GM23338 (cell line): ENCODE data around the gene SMYD3. TPM values are rescaled to one million over a fixed set of nuclear protein-coding genes. Genes with fewer than 3 reads are reported as not detected.

Experiments
- ATAC-seq: fragments of 200-7000 bp; cut with Tn5 transposase; 3 replicates; pipeline ENCODE4 v1.9.1; 2020
- DNase-seq: peaks from one replicate; pipeline ENCODE4 v3.0.0-alpha.2; 2015; ENCODE audit warnings: low spot score
- H2AFZ ChIP-seq: fragments of 200-600 bp; sonication (generic); 2 replicates; pipeline ENCODE4 v1.8.0; 2016; ENCODE audit warnings: antibody characterized with exemption, mild to moderate bottlenecking, moderate library complexity
- H3F3A ChIP-seq: fragments of 200-600 bp; sonication (generic); replicated peaks from 2 replicates; pipeline ENCODE4 v1.8.0; 2017; ENCODE audit warnings: antibody characterized with exemption, mixed run types, low read depth
- H3K27ac ChIP-seq: fragments of 200-600 bp; sonication (generic); 2 replicates; pipeline ENCODE4 v1.6.1; 2016; ENCODE audit warnings: low read depth
- H3K27me3 ChIP-seq: fragments of 200-600 bp; sonication (generic); 2 replicates; pipeline ENCODE4 v1.8.0; 2016; ENCODE audit warnings: mild to moderate bottlenecking, mixed run types, moderate library complexity; ENCODE audit not compliant: insufficient read depth
- H3K36me3 ChIP-seq: fragments of 200-600 bp; sonication (generic); 2 replicates; pipeline ENCODE4 v1.8.0; 2016; ENCODE audit warnings: mild to moderate bottlenecking; ENCODE audit not compliant: insufficient read depth
- H3K4me1 ChIP-seq: fragments of 200-600 bp; sonication (generic); 2 replicates; pipeline ENCODE4 v1.8.0; 2016; ENCODE audit warnings: mild to moderate bottlenecking, moderate library complexity; ENCODE audit not compliant: insufficient read depth
- H3K4me2 ChIP-seq: fragments of 200-600 bp; sonication (generic); 2 replicates; pipeline ENCODE4 v1.7.1; 2017; ENCODE audit warnings: mixed run types
- H3K4me3 ChIP-seq: fragments of 200-600 bp; sonication (generic); 2 replicates; pipeline ENCODE4 v1.6.1; 2016; ENCODE audit warnings: mixed run types
- H3K79me2 ChIP-seq: fragments of 200-600 bp; sonication (generic); replicated peaks from 2 replicates; pipeline ENCODE4 v1.8.0; 2017; ENCODE audit warnings: mild to moderate bottlenecking; ENCODE audit not compliant: insufficient read depth
- H3K9me2 ChIP-seq: fragments of 200-600 bp; sonication (generic); 2 replicates; pipeline ENCODE4 v1.8.0; 2017; ENCODE audit not compliant: insufficient read depth
- H4K20me1 ChIP-seq: fragments of 200-600 bp; sonication (generic); replicated peaks from 2 replicates; pipeline ENCODE4 v1.8.0; 2017; ENCODE audit warnings: mild to moderate bottlenecking; ENCODE audit not compliant: insufficient read depth
- H3K27ac Mint-ChIP-seq: 2 replicates; pipeline ENCODE4 v1.8.0; 2020; ENCODE audit warnings: inconsistent platforms, mild to moderate bottlenecking, moderate library complexity, mixed read lengths
- H3K27me3 Mint-ChIP-seq: 3 replicates; pipeline ENCODE4 v1.8.0; 2022; ENCODE audit warnings: low read depth, mild to moderate bottlenecking, moderate library complexity, mixed read lengths, inconsistent platforms; ENCODE audit not compliant: insufficient read depth, poor library complexity
- H3K36me3 Mint-ChIP-seq: 3 replicates; pipeline ENCODE4 v1.8.0; 2021; ENCODE audit warnings: low read depth, mild to moderate bottlenecking, inconsistent platforms, moderate library complexity, mixed read lengths
- H3K4me1 Mint-ChIP-seq: 3 replicates; pipeline ENCODE4 v1.8.0; 2020; ENCODE audit warnings: mild to moderate bottlenecking, inconsistent platforms, mixed read lengths
- H3K4me3 Mint-ChIP-seq: 3 replicates; pipeline ENCODE4 v1.8.0; 2021; ENCODE audit warnings: moderate library complexity, mild to moderate bottlenecking, inconsistent platforms, mixed read lengths
- H3K9me3 Mint-ChIP-seq: 3 replicates; pipeline ENCODE4 v1.8.0; 2020; ENCODE audit warnings: moderate library complexity, mild to moderate bottlenecking, inconsistent platforms, mixed read lengths
- CREB1 ChIP-seq: fragments of 250-450 bp; sonication (Bioruptor Pico); IDR thresholded peaks from 2 replicates; pipeline ENCODE4 v1.5.0; 2020; ENCODE audit warnings: low read depth, mild to moderate bottlenecking, moderate library complexity
- EZH2 ChIP-seq: fragments of 200-600 bp; sonication (generic); IDR thresholded peaks from one replicate; pipeline ENCODE4 v1.8.0; 2017; ENCODE audit warnings: antibody characterized with exemption, mild to moderate bottlenecking, low read depth; ENCODE audit not compliant: unreplicated experiment
- EZH2phosphoT487 ChIP-seq: fragments of 200-600 bp; sonication (generic); IDR thresholded peaks from one replicate; pipeline ENCODE4 v1.8.1; 2018; ENCODE audit warnings: antibody characterized with exemption; ENCODE audit not compliant: unreplicated experiment
- JUNB ChIP-seq: IDR thresholded peaks from one replicate; pipeline ENCODE4 v1.6.1; 2016; ENCODE audit warnings: antibody characterized with exemption; ENCODE audit not compliant: unreplicated experiment
- NANOG ChIP-seq: IDR thresholded peaks from 2 replicates; pipeline ENCODE4 v1.6.1; 2016; ENCODE audit warnings: antibody characterized with exemption, borderline replicate concordance
- POLR2AphosphoS5 ChIP-seq: IDR thresholded peaks from 2 replicates; pipeline ENCODE4 v1.6.1; 2016; ENCODE audit warnings: antibody characterized with exemption, low read depth
- STAT1 ChIP-seq: IDR thresholded peaks from one replicate; pipeline ENCODE4 v1.6.1; 2016; ENCODE audit warnings: antibody characterized with exemption; ENCODE audit not compliant: unreplicated experiment
- ZNF114 ChIP-seq: fragments of 250-450 bp; sonication (Bioruptor Pico); IDR thresholded peaks from 2 replicates; pipeline ENCODE4 v1.5.0; 2020; ENCODE audit warnings: mild to moderate bottlenecking, moderate library complexity
- ZNF331 ChIP-seq: fragments of 250-450 bp; sonication (Bioruptor Pico); IDR thresholded peaks from 2 replicates; pipeline ENCODE4 v1.5.0; 2020; ENCODE audit warnings: low read depth, mild to moderate bottlenecking, moderate library complexity
- polyA plus RNA-seq: library from polyadenylated mRNA; unstranded; fragments of >200 nt; fragmentation: Nextera tagmentation; extraction: Ambion mirVana; gene quantifications from 2 replicates; pipeline ENCODE4 v1.2.1, GENCODE V29; 2016
- total RNA-seq: library from RNA; depleted of rRNA; stranded (reverse); fragments of >200 nt; shearing (Covaris generic); gene quantifications from 2 replicates; pipeline ENCODE4 v1.2.3, GENCODE V29; 2014
- TF ChIP-seq, protein P1 (sequence below): fragments of 250-450 bp; sonication (Bioruptor Pico); IDR thresholded peaks from 2 replicates; pipeline ENCODE4 v1.5.0; 2020; ENCODE audit warnings: mild to moderate bottlenecking, moderate library complexity
- TF ChIP-seq, protein P2 (sequence below): IDR thresholded peaks from 2 replicates; pipeline ENCODE4 v1.6.1; 2016; ENCODE audit warnings: antibody characterized with exemption
- TF ChIP-seq, protein P3 (sequence below): IDR thresholded peaks from one replicate; pipeline ENCODE4 v1.6.1; 2018; ENCODE audit warnings: antibody characterized with exemption; ENCODE audit not compliant: unreplicated experiment
- TF ChIP-seq, protein P4 (sequence below), 2 experiments: fragments of 200-600 bp in 1 of 2; sonication (generic) in 1 of 2; conservative IDR thresholded peaks; 2 replicates each; pipeline versions ENCODE4 v1.5.1 to v1.6.1; 2016 to 2017; ENCODE audit warnings: antibody characterized with exemption in 2 of 2, low read depth in 2 of 2, mild to moderate bottlenecking in 2 of 2, moderate library complexity in 1 of 2

The SMYD3 gene
- total and polyA plus RNA-seq, 2 experiments from 2014 or later = 31.8 to 34.4 TPM

DNA sequence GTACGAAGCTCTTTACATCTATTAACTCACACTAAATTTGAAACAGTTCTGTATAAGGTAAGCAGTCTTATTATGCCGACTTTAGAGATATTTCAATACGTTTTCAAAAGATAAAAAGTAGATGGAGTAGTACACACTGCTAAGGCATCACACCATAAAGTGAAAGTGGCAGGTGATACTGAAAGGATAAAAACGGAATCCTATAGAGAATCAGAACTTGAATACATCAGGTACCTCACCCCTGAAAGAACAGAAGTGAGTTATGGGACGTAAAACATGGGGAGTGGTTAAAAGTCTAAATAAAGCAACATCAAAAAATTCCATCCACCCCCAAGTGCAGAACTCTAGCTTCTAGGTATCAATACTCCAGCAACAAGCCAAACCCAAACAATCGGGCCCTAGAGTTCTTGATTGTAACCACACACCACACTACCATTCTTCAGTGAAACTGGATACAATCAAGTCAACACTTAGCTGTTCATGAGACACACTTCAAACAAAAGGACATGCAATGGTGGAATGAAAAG is 142.6 kb downstream of the SMYD3 start:
- peaks cover 5% of the 10 kb centered on the region; the same call in 2 of the 3 replicates for H3K4me1 Mint-ChIP-seq
- H3K79me2 ChIP-seq = 0 out of 2 replicates have a peak, but pooled peaks cover 6% of the 10 kb centered on the region
- no peaks in the 10 kb centered on the region for H3K9me2 ChIP-seq
- no peak overlapping the region for H3K27ac ChIP-seq
- no peaks in the 10 kb centered on the region for H3K36me3 ChIP-seq
- peaks cover 21% of the 10 kb centered on the region; the same call in 2 of the 3 replicates for H3K36me3 Mint-ChIP-seq
- H3K4me3 Mint-ChIP-seq = no peak overlapping the region
- H3K27me3 ChIP-seq = no peaks in the 10 kb centered on the region
- peaks cover 3% of the 10 kb centered on the region for H3K27me3 Mint-ChIP-seq
- H3F3A ChIP-seq = no peaks in the 10 kb centered on the region
- no peak overlapping the region for H2AFZ ChIP-seq
- no peak overlapping the region for H3K27ac Mint-ChIP-seq
- DNase-seq = no peak
- no peak for ATAC-seq
- H3K4me2 ChIP-seq = no peak overlapping the region
- TF ChIP-seq CREB1 (CRISPR knock-in tag) (no peak), NANOG (no peak), ZNF331 (CRISPR knock-in tag) (no peak), EZH2phosphoT487 (no peak), POLR2AphosphoS5 (no peak), JUNB (no peak), STAT1 (no peak), ZNF114 (CRISPR knock-in tag) (no peak), EZH2 (no peak)
- TF ChIP-seq, protein P1, sequence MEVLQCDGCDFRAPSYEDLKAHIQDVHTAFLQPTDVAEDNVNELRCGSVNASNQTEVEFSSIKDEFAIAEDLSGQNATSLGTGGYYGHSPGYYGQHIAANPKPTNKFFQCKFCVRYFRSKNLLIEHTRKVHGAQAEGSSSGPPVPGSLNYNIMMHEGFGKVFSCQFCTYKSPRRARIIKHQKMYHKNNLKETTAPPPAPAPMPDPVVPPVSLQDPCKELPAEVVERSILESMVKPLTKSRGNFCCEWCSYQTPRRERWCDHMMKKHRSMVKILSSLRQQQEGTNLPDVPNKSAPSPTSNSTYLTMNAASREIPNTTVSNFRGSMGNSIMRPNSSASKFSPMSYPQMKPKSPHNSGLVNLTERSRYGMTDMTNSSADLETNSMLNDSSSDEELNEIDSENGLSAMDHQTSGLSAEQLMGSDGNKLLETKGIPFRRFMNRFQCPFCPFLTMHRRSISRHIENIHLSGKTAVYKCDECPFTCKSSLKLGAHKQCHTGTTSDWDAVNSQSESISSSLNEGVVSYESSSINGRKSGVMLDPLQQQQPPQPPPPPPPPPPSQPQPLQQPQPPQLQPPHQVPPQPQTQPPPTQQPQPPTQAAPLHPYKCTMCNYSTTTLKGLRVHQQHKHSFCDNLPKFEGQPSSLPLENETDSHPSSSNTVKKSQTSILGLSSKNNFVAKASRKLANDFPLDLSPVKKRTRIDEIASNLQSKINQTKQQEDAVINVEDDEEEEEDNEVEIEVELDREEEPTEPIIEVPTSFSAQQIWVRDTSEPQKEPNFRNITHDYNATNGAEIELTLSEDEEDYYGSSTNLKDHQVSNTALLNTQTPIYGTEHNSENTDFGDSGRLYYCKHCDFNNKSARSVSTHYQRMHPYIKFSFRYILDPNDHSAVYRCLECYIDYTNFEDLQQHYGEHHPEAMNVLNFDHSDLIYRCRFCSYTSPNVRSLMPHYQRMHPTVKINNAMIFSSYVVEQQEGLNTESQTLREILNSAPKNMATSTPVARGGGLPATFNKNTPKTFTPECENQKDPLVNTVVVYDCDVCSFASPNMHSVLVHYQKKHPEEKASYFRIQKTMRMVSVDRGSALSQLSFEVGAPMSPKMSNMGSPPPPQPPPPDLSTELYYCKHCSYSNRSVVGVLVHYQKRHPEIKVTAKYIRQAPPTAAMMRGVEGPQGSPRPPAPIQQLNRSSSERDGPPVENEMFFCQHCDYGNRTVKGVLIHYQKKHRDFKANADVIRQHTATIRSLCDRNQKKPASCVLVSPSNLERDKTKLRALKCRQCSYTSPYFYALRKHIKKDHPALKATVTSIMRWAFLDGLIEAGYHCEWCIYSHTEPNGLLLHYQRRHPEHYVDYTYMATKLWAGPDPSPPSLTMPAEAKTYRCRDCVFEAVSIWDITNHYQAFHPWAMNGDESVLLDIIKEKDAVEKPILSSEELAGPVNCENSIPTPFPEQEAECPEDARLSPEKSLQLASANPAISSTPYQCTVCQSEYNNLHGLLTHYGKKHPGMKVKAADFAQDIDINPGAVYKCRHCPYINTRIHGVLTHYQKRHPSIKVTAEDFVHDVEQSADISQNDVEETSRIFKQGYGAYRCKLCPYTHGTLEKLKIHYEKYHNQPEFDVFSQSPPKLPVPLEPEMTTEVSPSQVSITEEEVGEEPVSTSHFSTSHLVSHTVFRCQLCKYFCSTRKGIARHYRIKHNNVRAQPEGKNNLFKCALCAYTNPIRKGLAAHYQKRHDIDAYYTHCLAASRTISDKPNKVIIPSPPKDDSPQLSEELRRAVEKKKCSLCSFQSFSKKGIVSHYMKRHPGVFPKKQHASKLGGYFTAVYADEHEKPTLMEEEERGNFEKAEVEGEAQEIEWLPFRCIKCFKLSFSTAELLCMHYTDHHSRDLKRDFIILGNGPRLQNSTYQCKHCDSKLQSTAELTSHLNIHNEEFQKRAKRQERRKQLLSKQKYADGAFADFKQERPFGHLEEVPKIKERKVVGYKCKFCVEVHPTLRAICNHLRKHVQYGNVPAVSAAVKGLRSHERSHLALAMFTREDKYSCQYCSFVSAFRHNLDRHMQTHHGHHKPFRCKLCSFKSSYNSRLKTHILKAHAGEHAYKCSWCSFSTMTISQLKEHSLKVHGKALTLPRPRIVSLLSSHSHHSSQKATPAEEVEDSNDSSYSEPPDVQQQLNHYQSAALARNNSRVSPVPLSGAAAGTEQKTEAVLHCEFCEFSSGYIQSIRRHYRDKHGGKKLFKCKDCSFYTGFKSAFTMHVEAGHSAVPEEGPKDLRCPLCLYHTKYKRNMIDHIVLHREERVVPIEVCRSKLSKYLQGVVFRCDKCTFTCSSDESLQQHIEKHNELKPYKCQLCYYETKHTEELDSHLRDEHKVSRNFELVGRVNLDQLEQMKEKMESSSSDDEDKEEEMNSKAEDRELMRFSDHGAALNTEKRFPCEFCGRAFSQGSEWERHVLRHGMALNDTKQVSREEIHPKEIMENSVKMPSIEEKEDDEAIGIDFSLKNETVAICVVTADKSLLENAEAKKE (CRISPR knock-in tag) = no peak
- TF ChIP-seq, protein P2, sequence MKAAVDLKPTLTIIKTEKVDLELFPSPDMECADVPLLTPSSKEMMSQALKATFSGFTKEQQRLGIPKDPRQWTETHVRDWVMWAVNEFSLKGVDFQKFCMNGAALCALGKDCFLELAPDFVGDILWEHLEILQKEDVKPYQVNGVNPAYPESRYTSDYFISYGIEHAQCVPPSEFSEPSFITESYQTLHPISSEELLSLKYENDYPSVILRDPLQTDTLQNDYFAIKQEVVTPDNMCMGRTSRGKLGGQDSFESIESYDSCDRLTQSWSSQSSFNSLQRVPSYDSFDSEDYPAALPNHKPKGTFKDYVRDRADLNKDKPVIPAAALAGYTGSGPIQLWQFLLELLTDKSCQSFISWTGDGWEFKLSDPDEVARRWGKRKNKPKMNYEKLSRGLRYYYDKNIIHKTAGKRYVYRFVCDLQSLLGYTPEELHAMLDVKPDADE = no peak
- TF ChIP-seq, protein P3, sequence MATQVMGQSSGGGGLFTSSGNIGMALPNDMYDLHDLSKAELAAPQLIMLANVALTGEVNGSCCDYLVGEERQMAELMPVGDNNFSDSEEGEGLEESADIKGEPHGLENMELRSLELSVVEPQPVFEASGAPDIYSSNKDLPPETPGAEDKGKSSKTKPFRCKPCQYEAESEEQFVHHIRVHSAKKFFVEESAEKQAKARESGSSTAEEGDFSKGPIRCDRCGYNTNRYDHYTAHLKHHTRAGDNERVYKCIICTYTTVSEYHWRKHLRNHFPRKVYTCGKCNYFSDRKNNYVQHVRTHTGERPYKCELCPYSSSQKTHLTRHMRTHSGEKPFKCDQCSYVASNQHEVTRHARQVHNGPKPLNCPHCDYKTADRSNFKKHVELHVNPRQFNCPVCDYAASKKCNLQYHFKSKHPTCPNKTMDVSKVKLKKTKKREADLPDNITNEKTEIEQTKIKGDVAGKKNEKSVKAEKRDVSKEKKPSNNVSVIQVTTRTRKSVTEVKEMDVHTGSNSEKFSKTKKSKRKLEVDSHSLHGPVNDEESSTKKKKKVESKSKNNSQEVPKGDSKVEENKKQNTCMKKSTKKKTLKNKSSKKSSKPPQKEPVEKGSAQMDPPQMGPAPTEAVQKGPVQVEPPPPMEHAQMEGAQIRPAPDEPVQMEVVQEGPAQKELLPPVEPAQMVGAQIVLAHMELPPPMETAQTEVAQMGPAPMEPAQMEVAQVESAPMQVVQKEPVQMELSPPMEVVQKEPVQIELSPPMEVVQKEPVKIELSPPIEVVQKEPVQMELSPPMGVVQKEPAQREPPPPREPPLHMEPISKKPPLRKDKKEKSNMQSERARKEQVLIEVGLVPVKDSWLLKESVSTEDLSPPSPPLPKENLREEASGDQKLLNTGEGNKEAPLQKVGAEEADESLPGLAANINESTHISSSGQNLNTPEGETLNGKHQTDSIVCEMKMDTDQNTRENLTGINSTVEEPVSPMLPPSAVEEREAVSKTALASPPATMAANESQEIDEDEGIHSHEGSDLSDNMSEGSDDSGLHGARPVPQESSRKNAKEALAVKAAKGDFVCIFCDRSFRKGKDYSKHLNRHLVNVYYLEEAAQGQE = no peak
- TF ChIP-seq, protein P4, sequence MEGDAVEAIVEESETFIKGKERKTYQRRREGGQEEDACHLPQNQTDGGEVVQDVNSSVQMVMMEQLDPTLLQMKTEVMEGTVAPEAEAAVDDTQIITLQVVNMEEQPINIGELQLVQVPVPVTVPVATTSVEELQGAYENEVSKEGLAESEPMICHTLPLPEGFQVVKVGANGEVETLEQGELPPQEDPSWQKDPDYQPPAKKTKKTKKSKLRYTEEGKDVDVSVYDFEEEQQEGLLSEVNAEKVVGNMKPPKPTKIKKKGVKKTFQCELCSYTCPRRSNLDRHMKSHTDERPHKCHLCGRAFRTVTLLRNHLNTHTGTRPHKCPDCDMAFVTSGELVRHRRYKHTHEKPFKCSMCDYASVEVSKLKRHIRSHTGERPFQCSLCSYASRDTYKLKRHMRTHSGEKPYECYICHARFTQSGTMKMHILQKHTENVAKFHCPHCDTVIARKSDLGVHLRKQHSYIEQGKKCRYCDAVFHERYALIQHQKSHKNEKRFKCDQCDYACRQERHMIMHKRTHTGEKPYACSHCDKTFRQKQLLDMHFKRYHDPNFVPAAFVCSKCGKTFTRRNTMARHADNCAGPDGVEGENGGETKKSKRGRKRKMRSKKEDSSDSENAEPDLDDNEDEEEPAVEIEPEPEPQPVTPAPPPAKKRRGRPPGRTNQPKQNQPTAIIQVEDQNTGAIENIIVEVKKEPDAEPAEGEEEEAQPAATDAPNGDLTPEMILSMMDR (conservative IDR thresholded peaks at IDR 0.05; ENCODE audit: low read depth in 2 of 2) = no peak
- no peaks in the 10 kb centered on the region for H4K20me1 ChIP-seq
- no peaks in the 10 kb centered on the region for H3K4me1 ChIP-seq
- no peak overlapping the region for H3K4me3 ChIP-seq
- H3K9me3 Mint-ChIP-seq = peaks cover 22% of the 10 kb centered on the region
